Adipocyte (in vitro differentiated cells): Measurements from ENCODE around the gene TSPAN5.

Source experiments
- DNase-seq: peaks from one replicate; pipeline ENCODE4 v3.0.0-alpha.2; 2015; ENCODE audit warnings: low read depth
- H3K27me3 ChIP-seq: replicated peaks from 2 replicates; pipeline ENCODE4 v1.7.0; 2013; ENCODE audit warnings: mild to moderate bottlenecking, low read length, moderate library complexity; ENCODE audit not compliant: control insufficient read depth, insufficient read depth
- H3K36me3 ChIP-seq: 2 replicates; pipeline ENCODE4 v1.7.0; 2013; ENCODE audit warnings: low read length, mild to moderate bottlenecking, moderate library complexity; ENCODE audit not compliant: control insufficient read depth, insufficient read depth, severe bottlenecking
- H3K4me1 ChIP-seq: 2 replicates; pipeline ENCODE4 v1.7.0; 2013; ENCODE audit warnings: mild to moderate bottlenecking, low read length, moderate library complexity; ENCODE audit not compliant: control insufficient read depth, insufficient read depth
- H3K4me3 ChIP-seq: 2 replicates; pipeline ENCODE4 v1.7.0; 2013; ENCODE audit warnings: mild to moderate bottlenecking, low read length, moderate library complexity
- H3K9ac ChIP-seq: 2 replicates; pipeline ENCODE4 v1.7.0; 2013; ENCODE audit warnings: mild to moderate bottlenecking, low read length, moderate library complexity
- H3K9me3 ChIP-seq: 2 replicates; pipeline ENCODE4 v1.7.0; 2013; ENCODE audit warnings: mild to moderate bottlenecking, low read length, moderate library complexity; ENCODE audit not compliant: control insufficient read depth

The TSPAN5 gene

DNA sequence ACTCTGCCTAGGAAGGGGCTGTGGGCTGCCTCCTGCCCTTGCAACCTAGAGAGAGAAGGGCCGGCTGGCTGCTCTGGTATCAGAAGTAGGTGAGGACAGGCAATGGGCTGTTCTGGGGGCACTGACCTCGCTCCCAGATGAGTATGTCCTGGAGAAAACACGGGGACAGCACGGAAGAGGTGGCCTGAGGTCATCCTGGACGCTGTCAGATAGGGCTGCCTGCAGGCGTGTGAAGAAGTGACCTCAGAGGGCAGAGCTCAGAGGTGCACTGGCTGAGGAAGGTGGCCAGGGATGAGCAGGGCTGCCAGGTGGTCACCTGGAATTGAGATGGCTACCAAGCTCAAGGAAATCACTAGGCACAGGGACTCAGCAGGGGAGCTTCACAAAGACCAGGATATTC lies 159.6 kb downstream of the TSPAN5 start:
- Histone ChIP-seq H3K4me3 (no peak overlapping the region), H3K27me3 (no peaks in the 10 kb centered on the region), H3K9ac (no peak overlapping the region), H3K4me1 (peaks cover 7% of the 10 kb centered on the region), H3K9me3 (no peaks in the 10 kb centered on the region), H3K36me3 (no peaks in the 10 kb centered on the region)
- DNase-seq = no peak

DNA sequence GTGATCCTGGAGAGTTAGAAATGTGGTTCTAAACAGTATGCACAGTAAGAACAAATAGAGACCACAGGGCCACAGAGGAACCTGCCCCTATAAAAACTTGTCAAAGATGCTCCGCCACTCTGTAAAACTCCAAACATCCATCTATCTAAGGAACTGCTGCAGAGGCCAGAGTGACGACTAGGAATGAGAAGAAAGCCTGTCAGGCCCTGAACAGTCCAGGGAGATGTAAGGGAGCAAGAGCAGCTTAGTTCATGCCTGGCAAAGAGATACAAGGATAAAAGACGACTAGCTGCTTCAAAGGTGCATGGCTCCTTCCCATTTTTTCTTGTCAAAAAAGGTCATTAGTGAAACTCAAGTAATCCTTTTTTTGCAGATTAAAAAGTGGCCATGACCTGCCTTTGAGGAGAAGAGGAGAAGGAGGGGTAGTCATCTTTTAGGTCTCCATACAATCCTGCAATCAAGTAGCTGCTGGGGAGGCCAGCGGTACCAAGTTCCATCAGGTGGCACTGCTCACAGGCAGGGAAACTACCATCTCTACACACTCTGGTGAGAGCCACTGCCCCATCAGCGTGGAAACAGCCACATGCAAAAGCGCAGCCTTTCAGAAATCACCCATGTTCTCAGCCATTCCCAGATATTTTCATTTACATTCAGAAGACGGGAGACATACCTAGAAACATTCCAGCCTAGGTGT lies 162.1 kb downstream of the TSPAN5 start:
- Histone ChIP-seq H3K9me3 (no peaks in the 10 kb centered on the region), H3K9ac (no peak overlapping the region), H3K4me1 (peaks cover 19% of the 10 kb centered on the region), H3K36me3 (no peaks in the 10 kb centered on the region), H3K27me3 (no peaks in the 10 kb centered on the region), H3K4me3 (no peak overlapping the region)
- no peak for DNase-seq

- Histone ChIP-seq H3K4me1 (peaks cover 23% of the 10 kb centered on the region), H3K27me3 (no peaks in the 10 kb centered on the region), H3K9ac (no peak overlapping the region), H3K9me3 (no peaks in the 10 kb centered on the region), H3K36me3 (no peaks in the 10 kb centered on the region), H3K4me3 (no peak overlapping the region)
- DNase-seq = no peak
Measured at GRCh38 chr4:98493296-98493695, 165.1 kb downstream of the TSPAN5 start.

GRCh38 chr4:98491899-98492559 lies 166.4 kb downstream of the TSPAN5 start:
- no peaks in the 10 kb centered on the region for H3K27me3 ChIP-seq
- no peaks in the 10 kb centered on the region for H3K36me3 ChIP-seq
- peak overlapping the region; percentile 31 for H3K9ac ChIP-seq
- peak; percentile 33 for DNase-seq
- no peak overlapping the region for H3K4me3 ChIP-seq
- H3K4me1 ChIP-seq = peaks cover 23% of the 10 kb centered on the region
- H3K9me3 ChIP-seq = no peaks in the 10 kb centered on the region

DNA sequence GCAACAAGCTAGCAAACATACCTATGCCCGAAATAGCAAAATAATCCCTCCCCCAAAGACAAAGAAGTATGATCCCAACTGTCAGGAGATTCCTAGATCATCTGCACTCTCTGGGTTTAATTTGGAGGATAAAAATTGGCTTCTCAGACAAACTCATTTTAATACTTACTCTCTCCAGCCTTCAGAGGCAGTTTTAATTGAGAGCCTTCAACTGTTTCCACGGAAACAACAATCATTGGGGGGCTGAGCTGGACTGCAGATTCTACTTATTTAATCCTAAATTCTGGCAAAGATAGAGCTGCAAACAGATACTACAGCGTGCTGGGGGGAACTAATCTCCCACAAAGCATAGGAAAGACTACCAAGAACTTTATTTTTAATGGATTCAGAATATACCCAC lies 168.2 kb downstream of the TSPAN5 start:
- no peaks in the 10 kb centered on the region for H3K9me3 ChIP-seq
- no peaks in the 10 kb centered on the region for H3K36me3 ChIP-seq
- no peak for DNase-seq
- peaks cover 16% of the 10 kb centered on the region for H3K4me1 ChIP-seq
- H3K9ac ChIP-seq = no peak overlapping the region
- H3K4me3 ChIP-seq = no peak overlapping the region
- H3K27me3 ChIP-seq = no peaks in the 10 kb centered on the region

DNA sequence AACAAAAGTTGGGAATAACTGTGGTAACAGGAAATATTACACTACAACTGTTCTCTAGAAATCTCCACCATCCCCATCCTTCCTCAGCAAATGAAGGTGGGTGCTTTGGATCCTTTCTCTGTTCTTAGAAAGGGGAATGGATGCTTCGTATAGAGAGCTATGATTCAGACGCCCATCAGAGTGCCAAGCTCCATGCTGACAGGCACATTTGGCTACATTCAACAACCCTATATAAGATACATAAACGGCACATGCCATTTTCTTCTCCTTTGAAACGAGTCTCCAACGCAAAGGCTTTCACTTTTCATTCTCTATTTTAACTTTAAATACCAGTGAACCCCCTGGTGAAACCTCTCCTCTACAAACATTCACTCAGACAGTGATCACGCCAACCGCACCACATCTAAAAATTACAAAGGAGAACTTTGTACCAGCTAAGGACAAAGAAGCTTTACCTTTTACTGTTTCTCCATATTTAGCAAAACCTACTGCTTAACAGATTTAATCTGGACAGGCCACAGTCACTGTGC lies 172.5 kb downstream of the TSPAN5 start:
- Histone ChIP-seq H3K9me3 (no peaks in the 10 kb centered on the region), H3K27me3 (no peaks in the 10 kb centered on the region)

DNA sequence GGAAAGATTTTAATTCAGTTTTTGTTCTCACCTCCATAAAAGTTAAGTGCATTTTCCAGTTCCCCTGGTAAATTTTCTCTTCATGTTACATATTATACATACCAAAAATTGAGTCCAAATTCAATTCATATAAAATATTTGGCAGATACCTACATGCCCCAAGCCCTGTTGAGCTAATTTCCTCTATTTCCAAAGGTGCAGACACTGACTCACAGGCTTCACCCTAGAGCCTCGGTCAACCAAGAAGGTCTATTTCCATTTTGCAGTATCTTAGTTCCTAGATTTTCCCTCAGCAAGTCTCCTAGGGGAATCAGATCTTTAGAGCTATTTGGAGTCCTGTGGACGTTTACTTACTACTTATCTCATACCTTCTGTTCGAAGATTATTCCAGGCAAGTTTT lies 174.4 kb downstream of the TSPAN5 start:
- Histone ChIP-seq H3K36me3 (no peaks in the 10 kb centered on the region), H3K9ac (no peak overlapping the region), H3K4me3 (no peak overlapping the region), H3K4me1 (no peaks in the 10 kb centered on the region), H3K27me3 (no peaks in the 10 kb centered on the region), H3K9me3 (no peaks in the 10 kb centered on the region)
- DNase-seq = no peak

More for the DNA sequence above, 172.5 kb downstream of the TSPAN5 start:
- no peak overlapping the region for H3K9ac ChIP-seq
- no peak overlapping the region for H3K4me3 ChIP-seq
- H3K36me3 ChIP-seq = no peaks in the 10 kb centered on the region
- no peaks in the 10 kb centered on the region for H3K4me1 ChIP-seq
- no peak for DNase-seq

DNA sequence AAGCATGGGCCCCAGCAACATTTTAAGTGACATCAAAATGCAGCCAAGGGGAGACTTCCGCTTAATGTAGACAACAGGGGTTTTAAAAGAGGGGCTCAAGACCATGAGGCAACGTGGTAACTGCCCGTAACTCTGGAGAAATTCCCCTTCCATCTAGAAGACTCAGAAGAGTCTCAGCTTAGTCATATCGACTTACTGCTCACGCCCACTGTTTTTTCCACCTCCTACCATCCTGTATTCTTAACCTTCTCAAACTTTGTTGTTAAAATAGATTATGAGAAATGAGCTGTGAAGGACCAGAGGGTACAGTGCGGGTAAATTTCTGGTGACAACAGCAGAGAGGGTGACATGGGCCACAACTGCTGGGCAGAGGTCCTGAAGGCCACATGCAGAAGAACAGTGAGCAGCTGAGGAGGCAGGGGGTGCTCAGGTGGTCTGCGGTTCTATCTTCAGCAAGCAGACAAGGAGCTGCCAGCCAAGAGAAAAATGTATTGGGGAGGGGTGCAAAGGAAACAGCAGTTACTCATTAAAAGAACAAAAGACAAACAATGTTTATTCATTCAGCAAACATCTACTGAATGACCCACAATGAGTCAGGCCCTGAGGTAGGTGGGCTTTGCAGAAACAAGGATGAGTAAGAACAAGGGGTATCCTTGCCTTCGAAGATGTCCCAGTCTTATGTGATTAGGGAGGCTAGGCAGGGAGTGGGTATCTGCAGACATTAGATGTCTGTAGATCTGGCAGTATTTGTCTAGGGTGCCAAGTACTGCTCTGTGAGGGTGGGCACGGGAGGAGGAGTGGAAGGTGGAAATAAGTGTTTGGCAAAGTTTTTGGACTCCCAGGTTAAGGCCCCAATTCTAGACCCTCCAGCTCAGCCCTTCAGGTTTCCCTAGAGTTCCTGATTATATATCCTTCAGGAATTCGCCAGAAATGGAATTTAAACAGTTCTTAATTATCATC lies 175.3 kb downstream of the TSPAN5 start:
- no peaks in the 10 kb centered on the region for H3K9me3 ChIP-seq

GRCh38 chr4:98482503-98482846 lies 175.9 kb downstream of the TSPAN5 start:
- H3K27me3 ChIP-seq = no peaks in the 10 kb centered on the region

More for the DNA sequence above, 175.3 kb downstream of the TSPAN5 start:
- DNase-seq = peak; percentile 48
- Histone ChIP-seq H3K27me3 (no peaks in the 10 kb centered on the region), H3K4me3 (no peak overlapping the region), H3K36me3 (no peaks in the 10 kb centered on the region), H3K9ac (no peak overlapping the region), H3K4me1 (no peaks in the 10 kb centered on the region)

DNA sequence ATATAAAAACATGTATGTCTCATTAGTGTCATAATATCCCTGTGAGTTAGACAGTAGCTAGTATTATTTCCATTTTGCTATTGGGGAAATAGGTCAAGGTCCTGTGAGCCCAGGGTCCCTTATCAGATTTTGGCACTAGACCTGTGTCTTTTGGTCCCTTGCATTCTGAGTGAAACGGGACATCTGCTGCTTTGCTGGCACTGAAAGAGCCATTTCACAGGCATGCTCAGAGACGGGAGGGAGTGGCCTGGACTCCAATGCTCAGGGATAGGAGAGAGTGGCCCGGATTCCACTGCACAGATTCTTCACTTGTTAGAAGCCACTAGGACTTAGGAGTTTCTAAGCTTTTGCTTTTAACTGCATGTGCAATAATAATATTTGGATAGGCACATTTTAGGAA lies 177.2 kb downstream of the TSPAN5 start:
- H3K9ac ChIP-seq = no peak overlapping the region
- H3K4me3 ChIP-seq = no peak overlapping the region
- no peaks in the 10 kb centered on the region for H3K27me3 ChIP-seq
- no peaks in the 10 kb centered on the region for H3K4me1 ChIP-seq
- H3K36me3 ChIP-seq = no peaks in the 10 kb centered on the region
- DNase-seq = no peak
- H3K9me3 ChIP-seq = no peaks in the 10 kb centered on the region

More at GRCh38 chr4:98482503-98482846, 175.9 kb downstream of the TSPAN5 start:
- DNase-seq = no peak
- Histone ChIP-seq H3K9me3 (no peaks in the 10 kb centered on the region), H3K4me1 (no peaks in the 10 kb centered on the region), H3K36me3 (no peaks in the 10 kb centered on the region), H3K4me3 (no peak overlapping the region), H3K9ac (no peak overlapping the region)

DNA sequence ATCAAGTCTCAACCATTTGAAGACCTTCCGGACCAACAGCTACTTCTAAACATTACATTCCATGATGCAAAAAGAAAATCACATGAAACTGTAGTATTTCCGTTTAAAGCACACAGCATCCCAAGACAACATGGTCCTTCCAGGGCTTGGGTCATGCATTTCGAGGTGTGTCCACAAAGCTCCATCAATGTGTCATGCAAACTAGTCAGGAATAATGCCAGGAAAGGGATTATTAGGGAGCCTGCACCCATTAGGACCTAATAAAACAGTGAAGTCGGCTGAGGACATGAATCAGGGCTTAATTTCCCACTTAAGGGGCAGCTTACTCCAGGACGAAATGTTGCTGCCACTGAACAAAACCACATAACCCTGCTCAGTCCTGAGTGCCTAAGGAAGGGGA lies 177.9 kb downstream of the TSPAN5 start:
- no peaks in the 10 kb centered on the region for H3K27me3 ChIP-seq
- no peaks in the 10 kb centered on the region for H3K36me3 ChIP-seq
- H3K4me3 ChIP-seq = no peak overlapping the region
- DNase-seq = no peak
- no peaks in the 10 kb centered on the region for H3K4me1 ChIP-seq
- H3K9ac ChIP-seq = no peak overlapping the region
- no peaks in the 10 kb centered on the region for H3K9me3 ChIP-seq
